Middle frontal gyrus (tissue), 1 donor: ENCODE data around the gene CDC25B.

Experiments
- DNase-seq: peaks from one replicate; pipeline ENCODE4 v3.0.0-alpha.2; 2015; ENCODE audit warnings: low spot score; ENCODE audit errors: extremely low spot score

Gene CDC25B

GRCh38 chr20:3763671-3764601, 32.2 kb upstream of the CDC25B start:
- no peak for DNase-seq

GRCh38 chr20:3764659-3765058, 31.5 kb upstream of the CDC25B start:
- no peak for DNase-seq

GRCh38 chr20:3765171-3765882, 30.8 kb upstream of the CDC25B start:
- no peak for DNase-seq

GRCh38 chr20:3766422-3767109, 29.5 kb upstream of the CDC25B start:
- DNase-seq = no peak

- no peak for DNase-seq
Measured at GRCh38 chr20:3767110-3767426, 29.0 kb upstream of the CDC25B start.

- peak; percentile 96 for DNase-seq
Measured at GRCh38 chr20:3767427-3768341, 28.4 kb upstream of the CDC25B start, which contains the start of gene ADISSP. Gene ADISSP (minus strand): TSS chr20:3767753. CDS start chr20:3760100, 7,653 bp downstream.

- no peak for DNase-seq
Measured at GRCh38 chr20:3768342-3769130, 27.6 kb upstream of the CDC25B start.

GRCh38 chr20:3771552-3772058, 24.5 kb upstream of the CDC25B start:
- DNase-seq = no peak

GRCh38 chr20:3775457-3776108, 20.5 kb upstream of the CDC25B start:
- DNase-seq = no peak

- DNase-seq = no peak
Measured at GRCh38 chr20:3777381-3777715, 18.8 kb upstream of the CDC25B start.

- no peak for DNase-seq
Measured at GRCh38 chr20:3777716-3778629, 18.1 kb upstream of the CDC25B start.

- no peak for DNase-seq
Measured at GRCh38 chr20:3778976-3779375, 17.1 kb upstream of the CDC25B start.

GRCh38 chr20:3781153-3781910, 14.8 kb upstream of the CDC25B start, which contains the start of gene SPEF1:
Gene SPEF1 (minus strand): TSS chr20:3781448. CDS start chr20:3781287, 161 bp downstream.
- DNase-seq = peak; percentile 88

- DNase-seq = no peak
Measured at GRCh38 chr20:3782597-3782996, 13.5 kb upstream of the CDC25B start.

- DNase-seq = no peak
Measured at GRCh38 chr20:3783068-3783489, 13.0 kb upstream of the CDC25B start.

- no peak for DNase-seq
Measured at GRCh38 chr20:3783511-3784195, 12.5 kb upstream of the CDC25B start.
